Measurements from ENCODE around the gene SYNPR.

GRCh38 chr3:63230146-63230545, 48.0 kb upstream of the SYNPR start:
- TF ChIP-seq CTCF (IDR thresholded peaks at IDR 0.05), result no peak
- no peak for TF ChIP-seq POLR2A (IDR thresholded peaks at IDR 0.05)

Measured in heart left ventricle (tissue), 13 donors.